CD4-positive, alpha-beta T cell treated with Interleukin-4 for 1 hour (primary cell): ENCODE data around the gene MALT1.

Source experiments
- DNase-seq, 2 donors: peaks; one replicate each; pipeline ENCODE4 v3.0.0-alpha.2; 2020 to 2022

Gene MALT1

GRCh38 chr18:58654896-58655614, 16.2 kb upstream of the MALT1 start:
- no peak for DNase-seq

- no peak for DNase-seq
These were observed 14.2 kb upstream of the MALT1 start for GRCh38 chr18:58657081-58657480.

- no peak for DNase-seq
These were observed 13.8 kb upstream of the MALT1 start for GRCh38 chr18:58657494-58657893.

GRCh38 chr18:58659691-58660090, 11.6 kb upstream of the MALT1 start:
- no peak for DNase-seq

- no peak for DNase-seq
These were observed 10.3 kb upstream of the MALT1 start for GRCh38 chr18:58660915-58661314.

- DNase-seq = no peak
These were observed 9.8 kb upstream of the MALT1 start for GRCh38 chr18:58661423-58661822.

- no peak for DNase-seq
These were observed 9.1 kb upstream of the MALT1 start for GRCh38 chr18:58662118-58662517.

GRCh38 chr18:58666176-58666575, 5.1 kb upstream of the MALT1 start:
- DNase-seq = no peak

- DNase-seq = no peak
These were observed 3.1 kb upstream of the MALT1 start for GRCh38 chr18:58668211-58668610.

- no peak for DNase-seq
These were observed 2.4 kb upstream of the MALT1 start for GRCh38 chr18:58668897-58669296.

- DNase-seq = no peak
These were observed 1.4 kb upstream of the MALT1 start for GRCh38 chr18:58669731-58670378.

- DNase-seq = no peak
These were observed 708 bp upstream of the MALT1 start for GRCh38 chr18:58670404-58671110.

- DNase-seq = no peak
These were observed 633 bp downstream of the MALT1 start for GRCh38 chr18:58671632-58672564.

- DNase-seq = no peak
These were observed 2.9 kb downstream of the MALT1 start for GRCh38 chr18:58674159-58674558.

GRCh38 chr18:58674863-58675472, 3.7 kb downstream of the MALT1 start:
- no peak for DNase-seq

GRCh38 chr18:58676270-58676669, 5.0 kb downstream of the MALT1 start:
- DNase-seq = no peak

GRCh38 chr18:58682429-58683069, 11.3 kb downstream of the MALT1 start:
- peak in 1 of 2 donors; percentile 37 for DNase-seq

GRCh38 chr18:58687871-58688308, 16.6 kb downstream of the MALT1 start:
- DNase-seq = peak; percentile 73 to 89

- no peak for DNase-seq
These were observed 19.0 kb downstream of the MALT1 start for GRCh38 chr18:58690259-58690658.

GRCh38 chr18:58691256-58691655, 20.0 kb downstream of the MALT1 start:
- DNase-seq = no peak

GRCh38 chr18:58692422-58693185, 21.3 kb downstream of the MALT1 start:
- peak in 1 of 2 donors; percentile 48 for DNase-seq
